ENCODE data around the gene ABCA13. TPM values are rescaled to one million over a fixed set of nuclear protein-coding genes. Genes with fewer than 3 reads are reported as not detected.

ABCA13 gene
- total and polyA plus RNA-seq, 7 experiments from 2014 or later = 0.11 to 0.42 TPM; not detected in 5

GRCh38 chr7:48224042-48224441 is 52.8 kb downstream of the ABCA13 start:
- no peaks in the 10 kb centered on the region for H3K4me1 Mint-ChIP-seq
- intact Hi-C loops (cut with micrococcal nuclease) = no loop called here
- no peaks in the 10 kb centered on the region for H3K27me3 ChIP-seq (ENCODE audit: control insufficient read depth in 2 of 2, insufficient read depth in 2 of 2, low read length in 2 of 2)
- H3K9me3 Mint-ChIP-seq = peaks cover 0 to 6% (median 0%) of the 10 kb centered on the region in 11 donors
- ATAC-seq (no peak), DNase-seq (no peak)
- no peaks in the 10 kb centered on the region for H3K36me3 ChIP-seq (ENCODE audit: control insufficient read depth in 2 of 3, insufficient read depth in 3 of 3, low read length in 3 of 3)
- no peak overlapping the region for H3K27ac ChIP-seq (ENCODE audit: low read depth, low read length)
- CTCF ChIA-PET = no interaction called here
- H3K27ac Mint-ChIP-seq = no peak overlapping the region
- POLR2A ChIA-PET = no interaction called here
- no peaks in the 10 kb centered on the region for H3K4me1 ChIP-seq (ENCODE audit: control insufficient read depth in 2 of 2, insufficient read depth in 2 of 2, low read length in 2 of 2)
- no peaks in the 10 kb centered on the region for H3K36me3 Mint-ChIP-seq
- no peaks in the 10 kb centered on the region for H3K9me3 ChIP-seq (ENCODE audit: control insufficient read depth in 2 of 3, low read length in 3 of 3)
- H3K4me3 ChIP-seq (ENCODE audit: low read length) = no peak overlapping the region
- peaks cover 0 to 36% (median 13%) of the 10 kb centered on the region in 5 donors for H3K27me3 Mint-ChIP-seq
- H3K4me3 Mint-ChIP-seq = no peak overlapping the region

DNA sequence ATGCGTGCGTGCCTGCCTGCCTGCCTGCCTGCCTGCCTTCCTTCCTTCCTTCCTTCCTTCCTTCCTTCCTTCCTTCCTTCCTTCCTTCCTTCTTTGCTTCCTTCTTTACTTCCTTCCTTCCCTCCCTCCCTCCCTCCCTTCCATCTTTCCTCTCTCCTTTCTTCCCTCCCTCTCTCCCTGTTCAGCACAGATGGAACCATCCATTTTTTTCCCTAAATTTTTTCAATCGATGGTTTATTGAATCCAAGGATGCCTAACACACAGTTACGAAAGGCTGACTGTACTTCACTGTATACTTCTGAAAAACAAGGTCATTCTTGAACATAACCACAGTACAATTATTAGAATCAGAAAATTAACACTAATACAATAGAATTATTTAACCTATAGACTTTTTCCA is 53.8 kb downstream of the ABCA13 start:
- Histone ChIP-seq H3K27ac (ENCODE audit: low read depth, low read length) (no peak overlapping the region), H3K4me3 (ENCODE audit: low read length) (no peak overlapping the region), H3K27me3 (ENCODE audit: control insufficient read depth in 2 of 2, insufficient read depth in 2 of 2, low read length in 2 of 2) (no peaks in the 10 kb centered on the region), H3K36me3 (ENCODE audit: control insufficient read depth in 2 of 3, insufficient read depth in 3 of 3, low read length in 3 of 3) (no peaks in the 10 kb centered on the region), H3K9me3 (ENCODE audit: control insufficient read depth in 2 of 3, low read length in 3 of 3) (no peaks in the 10 kb centered on the region), H3K4me1 (ENCODE audit: control insufficient read depth in 2 of 2, insufficient read depth in 2 of 2, low read length in 2 of 2) (no peaks in the 10 kb centered on the region)
- ATAC-seq (no peak), DNase-seq (no peak)
- Mint-ChIP-seq H3K4me1 (no peaks in the 10 kb centered on the region), H3K27ac (no peak overlapping the region), H3K36me3 (no peaks in the 10 kb centered on the region), H3K9me3 (peaks cover 0 to 6% (median 0%) of the 10 kb centered on the region in 11 donors), H3K4me3 (no peak overlapping the region), H3K27me3 (peaks cover 0 to 35% (median 13%) of the 10 kb centered on the region in 5 donors)
- ChIA-PET POLR2A (no interaction called here), CTCF (no interaction called here)
- intact Hi-C loops (cut with micrococcal nuclease) = no loop called here

GRCh38 chr7:48237354-48237753 is 66.1 kb downstream of the ABCA13 start:
- ChIA-PET POLR2A (no interaction called here), CTCF (no interaction called here)
- Mint-ChIP-seq H3K4me1 (peaks cover 0 to 2% (median 0%) of the 10 kb centered on the region in 7 donors), H3K9me3 (peaks cover 0 to 15% (median 5%) of the 10 kb centered on the region in 11 donors), H3K27ac (no peak overlapping the region), H3K36me3 (peaks cover 0 to 3% (median 0%) of the 10 kb centered on the region in 5 donors), H3K4me3 (no peak overlapping the region), H3K27me3 (peaks cover 0 to 20% (median 6%) of the 10 kb centered on the region in 5 donors)
- H3K4me1 ChIP-seq (ENCODE audit: control insufficient read depth in 2 of 2, insufficient read depth in 2 of 2, low read length in 2 of 2) = no peaks in the 10 kb centered on the region
- H3K36me3 ChIP-seq (ENCODE audit: control insufficient read depth in 2 of 3, insufficient read depth in 3 of 3, low read length in 3 of 3) = no peaks in the 10 kb centered on the region
- DNase-seq = no peak
- peaks cover 0 to 3% (median 0%) of the 10 kb centered on the region in 3 experiments for H3K9me3 ChIP-seq (ENCODE audit: control insufficient read depth in 2 of 3, low read length in 3 of 3)
- H3K27me3 ChIP-seq (ENCODE audit: control insufficient read depth in 2 of 2, insufficient read depth in 2 of 2, low read length in 2 of 2) = no peaks in the 10 kb centered on the region
- no peak for ATAC-seq
- intact Hi-C loops (cut with micrococcal nuclease) = no loop called here
- no peak overlapping the region for H3K4me3 ChIP-seq (ENCODE audit: low read length)
- H3K27ac ChIP-seq (ENCODE audit: low read depth, low read length) = no peak overlapping the region

GRCh38 chr7:48242846-48243245 is 71.6 kb downstream of the ABCA13 start:
- CTCF ChIA-PET = no interaction called here
- intact Hi-C loops (cut with micrococcal nuclease) = no loop called here
- H3K27ac Mint-ChIP-seq = no peak overlapping the region

DNA sequence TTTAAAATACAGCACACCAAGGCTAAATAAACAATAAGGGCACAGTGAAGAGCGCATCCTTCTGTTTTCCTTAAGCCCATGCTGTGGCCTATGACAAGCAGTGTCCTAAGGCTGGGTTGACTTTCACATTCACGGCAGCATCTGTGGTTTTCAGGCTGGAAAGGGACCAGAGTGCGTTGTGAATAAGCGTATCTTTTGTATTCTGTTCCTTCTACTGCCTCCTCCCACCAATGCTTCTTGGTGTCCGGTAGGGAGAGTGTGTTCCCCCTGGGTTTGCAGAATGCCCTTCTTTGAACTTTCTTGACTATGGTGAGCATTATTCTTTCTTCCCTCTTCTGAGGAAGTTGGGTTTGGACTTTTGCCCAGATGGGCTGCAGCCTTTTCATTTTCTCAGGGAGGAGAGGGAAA is 73.6 kb downstream of the ABCA13 start:
- Histone ChIP-seq H3K27ac (ENCODE audit: low read depth, low read length) (no peak overlapping the region), H3K27me3 (ENCODE audit: control insufficient read depth in 2 of 2, insufficient read depth in 2 of 2, low read length in 2 of 2) (no peaks in the 10 kb centered on the region), H3K4me3 (ENCODE audit: low read length) (no peak overlapping the region), H3K36me3 (ENCODE audit: control insufficient read depth in 2 of 3, insufficient read depth in 3 of 3, low read length in 3 of 3) (no peaks in the 10 kb centered on the region), H3K9me3 (ENCODE audit: control insufficient read depth in 2 of 3, low read length in 3 of 3) (no peaks in the 10 kb centered on the region), H3K4me1 (ENCODE audit: control insufficient read depth in 2 of 2, insufficient read depth in 2 of 2, low read length in 2 of 2) (no peaks in the 10 kb centered on the region)
- H3K4me3 Mint-ChIP-seq = no peak overlapping the region
- no peaks in the 10 kb centered on the region for H3K4me1 Mint-ChIP-seq
- DNase-seq (no peak), ATAC-seq (peak; percentile 29)
- no peak overlapping the region for H3K27ac Mint-ChIP-seq
- H3K27me3 Mint-ChIP-seq = peaks cover 15 to 23% (median 17%) of the 10 kb centered on the region in 5 donors
- peaks cover 0 to 2% (median 0%) of the 10 kb centered on the region in 11 donors for H3K9me3 Mint-ChIP-seq
- ChIA-PET POLR2A (no interaction called here), CTCF (no interaction called here)
- intact Hi-C loops (cut with micrococcal nuclease) = no loop called here
- no peaks in the 10 kb centered on the region for H3K36me3 Mint-ChIP-seq

More at GRCh38 chr7:48242846-48243245, 71.6 kb downstream of the ABCA13 start:
- no peak for DNase-seq
- H3K27ac ChIP-seq (ENCODE audit: low read depth, low read length) = no peak overlapping the region
- no peak for ATAC-seq
- no peak overlapping the region for H3K4me3 ChIP-seq (ENCODE audit: low read length)
- POLR2A ChIA-PET = no interaction called here
- Mint-ChIP-seq H3K9me3 (peaks cover 0 to 2% (median 0%) of the 10 kb centered on the region in 11 donors), H3K27me3 (peaks cover 15 to 23% (median 17%) of the 10 kb centered on the region in 5 donors), H3K4me3 (no peak overlapping the region), H3K4me1 (no peaks in the 10 kb centered on the region), H3K36me3 (no peaks in the 10 kb centered on the region)
- no peaks in the 10 kb centered on the region for H3K9me3 ChIP-seq (ENCODE audit: control insufficient read depth in 2 of 3, low read length in 3 of 3)
- no peaks in the 10 kb centered on the region for H3K27me3 ChIP-seq (ENCODE audit: control insufficient read depth in 2 of 2, insufficient read depth in 2 of 2, low read length in 2 of 2)
- no peaks in the 10 kb centered on the region for H3K4me1 ChIP-seq (ENCODE audit: control insufficient read depth in 2 of 2, insufficient read depth in 2 of 2, low read length in 2 of 2)
- no peaks in the 10 kb centered on the region for H3K36me3 ChIP-seq (ENCODE audit: control insufficient read depth in 2 of 3, insufficient read depth in 3 of 3, low read length in 3 of 3)

DNA sequence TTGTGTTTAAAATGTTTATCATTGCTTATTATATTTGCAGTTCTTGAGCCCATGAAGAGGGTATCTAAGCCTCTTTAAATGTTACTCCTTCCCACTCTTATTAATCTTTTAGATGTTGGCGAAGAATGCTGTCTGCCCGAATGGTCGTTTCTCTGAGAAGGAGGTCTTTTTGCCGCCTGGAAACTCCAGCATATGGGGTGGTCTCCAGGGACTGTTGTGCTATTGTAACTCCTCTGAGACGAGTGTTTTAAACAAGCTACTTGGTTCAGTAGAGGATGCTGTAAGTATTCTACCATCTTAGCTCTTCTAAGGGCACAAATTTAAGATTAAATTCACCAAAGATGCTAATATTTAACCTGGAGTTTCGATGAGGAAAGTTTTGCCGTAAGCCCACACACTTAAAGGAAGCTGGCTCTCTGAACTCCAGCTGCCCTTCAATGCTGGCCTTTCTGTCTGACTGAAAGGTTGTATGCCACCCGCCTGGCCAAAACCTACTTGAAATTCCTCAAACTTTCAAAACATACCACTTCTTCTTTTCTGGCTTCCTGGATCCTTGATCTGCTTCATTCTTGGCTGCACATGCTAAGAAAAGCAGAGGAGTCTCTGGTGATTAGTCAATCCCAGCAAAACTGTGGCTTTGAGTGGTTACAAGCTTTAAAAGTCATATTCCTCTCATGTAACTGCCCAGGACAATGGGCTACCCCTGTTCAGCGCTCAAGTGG is 74.7 kb downstream of the ABCA13 start:
- no peak overlapping the region for H3K4me3 Mint-ChIP-seq
- H3K27ac Mint-ChIP-seq = no peak overlapping the region
- CTCF ChIA-PET = no interaction called here
- no peaks in the 10 kb centered on the region for H3K36me3 ChIP-seq (ENCODE audit: control insufficient read depth in 2 of 3, insufficient read depth in 3 of 3, low read length in 3 of 3)
- H3K4me3 ChIP-seq (ENCODE audit: low read length) = no peak overlapping the region
- intact Hi-C loops (cut with micrococcal nuclease) = no loop called here
- no peak for ATAC-seq
- peaks cover 15 to 23% (median 17%) of the 10 kb centered on the region in 5 donors for H3K27me3 Mint-ChIP-seq
- H3K27me3 ChIP-seq (ENCODE audit: control insufficient read depth in 2 of 2, insufficient read depth in 2 of 2, low read length in 2 of 2) = no peaks in the 10 kb centered on the region
- H3K9me3 ChIP-seq (ENCODE audit: control insufficient read depth in 2 of 3, low read length in 3 of 3) = no peaks in the 10 kb centered on the region
- no peaks in the 10 kb centered on the region for H3K36me3 Mint-ChIP-seq
- H3K9me3 Mint-ChIP-seq = peaks cover 0 to 2% (median 0%) of the 10 kb centered on the region in 11 donors
- no peaks in the 10 kb centered on the region for H3K4me1 ChIP-seq (ENCODE audit: control insufficient read depth in 2 of 2, insufficient read depth in 2 of 2, low read length in 2 of 2)
- no peak overlapping the region for H3K27ac ChIP-seq (ENCODE audit: low read depth, low read length)
- POLR2A ChIA-PET = no interaction called here
- peaks cover 0 to 2% (median 0%) of the 10 kb centered on the region in 7 donors for H3K4me1 Mint-ChIP-seq
- no peak for DNase-seq

DNA sequence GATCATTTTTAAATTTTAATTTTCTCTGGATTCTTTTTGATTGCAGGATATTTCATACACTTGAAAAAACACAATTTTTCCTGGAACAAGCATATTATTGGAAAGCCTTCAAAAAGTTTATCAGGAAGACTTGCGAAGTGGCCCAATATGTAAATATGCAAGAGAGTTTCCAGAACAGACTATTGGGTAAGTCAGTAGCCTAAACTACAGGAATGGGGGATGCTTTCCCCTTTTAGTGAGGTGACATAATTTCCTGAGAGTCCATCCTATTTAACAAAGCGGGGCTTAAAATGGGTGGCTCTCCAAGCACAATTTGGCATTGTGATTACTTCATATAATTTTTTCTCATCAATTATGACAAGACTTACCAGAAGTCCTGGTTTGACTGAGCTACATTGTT is 77.9 kb downstream of the ABCA13 start:
- H3K36me3 ChIP-seq (ENCODE audit: control insufficient read depth in 2 of 3, insufficient read depth in 3 of 3, low read length in 3 of 3) = no peaks in the 10 kb centered on the region
- no peaks in the 10 kb centered on the region for H3K4me1 ChIP-seq (ENCODE audit: control insufficient read depth in 2 of 2, insufficient read depth in 2 of 2, low read length in 2 of 2)
- peaks cover 0 to 8% (median 0%) of the 10 kb centered on the region in 7 donors for H3K4me1 Mint-ChIP-seq
- ChIA-PET POLR2A (no interaction called here), CTCF (no interaction called here)
- H3K9me3 ChIP-seq (ENCODE audit: control insufficient read depth in 2 of 3, low read length in 3 of 3) = no peaks in the 10 kb centered on the region
- H3K36me3 Mint-ChIP-seq = no peaks in the 10 kb centered on the region
- intact Hi-C loops (cut with micrococcal nuclease) = no loop called here
- H3K27me3 Mint-ChIP-seq = peaks cover 0 to 10% (median 5%) of the 10 kb centered on the region in 5 donors
- H3K27ac ChIP-seq (ENCODE audit: low read depth, low read length) = no peak overlapping the region
- ATAC-seq (no peak), DNase-seq (no peak)
- H3K4me3 Mint-ChIP-seq = no peak overlapping the region
- H3K4me3 ChIP-seq (ENCODE audit: low read length) = no peak overlapping the region
- no peaks in the 10 kb centered on the region for H3K27me3 ChIP-seq (ENCODE audit: control insufficient read depth in 2 of 2, insufficient read depth in 2 of 2, low read length in 2 of 2)
- peaks cover 0 to 2% (median 0%) of the 10 kb centered on the region in 11 donors for H3K9me3 Mint-ChIP-seq
- H3K27ac Mint-ChIP-seq = no peak overlapping the region
